Epithelial cell of esophagus (primary cell): Measurements from ENCODE around the gene ZMYM4.

Source experiments
- DNase-seq: peaks from one replicate; pipeline ENCODE4 v3.0.0; 2010; ENCODE audit warnings: low read depth
- H3K4me3 ChIP-seq: 2 replicates; pipeline ENCODE4 v1.5.1; 2011; ENCODE audit warnings: mild to moderate bottlenecking, low read length, control low read depth
- TF ChIP-seq, protein P1 (sequence below): IDR thresholded peaks from 2 replicates; pipeline ENCODE4 v1.5.1; 2011; ENCODE audit warnings: low read depth, mild to moderate bottlenecking, low read length, control low read depth, inconsistent platforms; ENCODE audit not compliant: insufficient read depth; ENCODE audit errors: missing control alignments

The ZMYM4 gene

GRCh38 chr1:35270836-35271235 is 2.3 kb downstream of the ZMYM4 start:
- peak; percentile 29 for DNase-seq
- TF ChIP-seq, protein P1, sequence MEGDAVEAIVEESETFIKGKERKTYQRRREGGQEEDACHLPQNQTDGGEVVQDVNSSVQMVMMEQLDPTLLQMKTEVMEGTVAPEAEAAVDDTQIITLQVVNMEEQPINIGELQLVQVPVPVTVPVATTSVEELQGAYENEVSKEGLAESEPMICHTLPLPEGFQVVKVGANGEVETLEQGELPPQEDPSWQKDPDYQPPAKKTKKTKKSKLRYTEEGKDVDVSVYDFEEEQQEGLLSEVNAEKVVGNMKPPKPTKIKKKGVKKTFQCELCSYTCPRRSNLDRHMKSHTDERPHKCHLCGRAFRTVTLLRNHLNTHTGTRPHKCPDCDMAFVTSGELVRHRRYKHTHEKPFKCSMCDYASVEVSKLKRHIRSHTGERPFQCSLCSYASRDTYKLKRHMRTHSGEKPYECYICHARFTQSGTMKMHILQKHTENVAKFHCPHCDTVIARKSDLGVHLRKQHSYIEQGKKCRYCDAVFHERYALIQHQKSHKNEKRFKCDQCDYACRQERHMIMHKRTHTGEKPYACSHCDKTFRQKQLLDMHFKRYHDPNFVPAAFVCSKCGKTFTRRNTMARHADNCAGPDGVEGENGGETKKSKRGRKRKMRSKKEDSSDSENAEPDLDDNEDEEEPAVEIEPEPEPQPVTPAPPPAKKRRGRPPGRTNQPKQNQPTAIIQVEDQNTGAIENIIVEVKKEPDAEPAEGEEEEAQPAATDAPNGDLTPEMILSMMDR: no peak

GRCh38 chr1:35274197-35274596 is 5.7 kb downstream of the ZMYM4 start:
- TF ChIP-seq, protein P1: no peak
- H3K4me3 ChIP-seq: no peak overlapping the region
- no peak for DNase-seq

More at GRCh38 chr1:35270836-35271235, 2.3 kb downstream of the ZMYM4 start:
- no peak overlapping the region for H3K4me3 ChIP-seq

DNA sequence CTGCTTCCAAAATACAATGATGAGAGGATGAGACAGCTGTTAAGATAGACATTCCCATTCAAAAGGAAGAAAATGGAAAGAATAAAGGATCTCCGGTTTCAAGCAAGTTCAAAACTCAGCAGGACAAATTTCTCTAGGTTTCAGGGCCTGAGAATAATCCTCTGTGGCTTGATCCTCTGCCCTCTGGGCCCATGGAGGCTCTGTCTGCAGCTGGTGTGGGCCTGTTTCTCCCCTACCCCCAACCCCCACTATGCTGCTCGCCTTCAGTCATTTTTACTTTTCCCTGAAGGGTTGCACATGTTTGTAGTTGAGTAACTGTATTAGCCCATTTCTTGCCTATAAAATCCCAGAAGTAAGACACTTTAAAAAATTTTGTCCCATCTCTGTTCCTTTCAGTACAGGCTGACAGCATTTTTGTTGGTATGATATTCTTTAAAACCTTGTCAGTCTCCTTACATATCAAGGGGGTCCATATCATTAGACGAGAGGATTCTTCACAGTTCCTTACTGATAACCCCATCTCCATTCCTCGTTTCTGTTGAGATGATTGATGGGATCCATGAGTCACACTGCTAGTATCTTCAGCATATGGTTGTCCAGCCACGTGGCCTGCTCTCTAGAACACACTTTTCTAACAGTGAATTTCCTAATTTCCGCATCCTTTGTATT is 10.5 kb downstream of the ZMYM4 start:
- TF ChIP-seq, protein P1: no peak

DNA sequence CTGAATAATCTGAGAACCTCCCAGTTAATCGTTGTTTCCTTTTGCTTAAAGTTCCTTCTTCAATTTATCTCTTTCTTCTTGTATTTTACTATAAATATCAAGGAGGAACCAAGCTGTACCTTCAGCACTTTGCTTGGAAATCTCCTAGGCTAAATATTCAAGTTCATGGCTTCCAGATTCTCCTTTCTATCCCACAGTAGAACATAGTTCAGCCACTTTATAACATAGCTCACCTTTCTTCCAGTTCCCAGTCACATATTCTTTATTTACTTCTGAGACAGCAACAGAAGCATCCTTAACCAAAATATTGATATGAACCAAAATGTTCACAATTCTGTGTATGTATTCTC is 11.0 kb downstream of the ZMYM4 start:
- TF ChIP-seq, protein P1: no peak
- no peak overlapping the region for H3K4me3 ChIP-seq
- no peak for DNase-seq

More for the DNA sequence above, 10.5 kb downstream of the ZMYM4 start:
- no peak for DNase-seq
- H3K4me3 ChIP-seq: no peak overlapping the region

DNA sequence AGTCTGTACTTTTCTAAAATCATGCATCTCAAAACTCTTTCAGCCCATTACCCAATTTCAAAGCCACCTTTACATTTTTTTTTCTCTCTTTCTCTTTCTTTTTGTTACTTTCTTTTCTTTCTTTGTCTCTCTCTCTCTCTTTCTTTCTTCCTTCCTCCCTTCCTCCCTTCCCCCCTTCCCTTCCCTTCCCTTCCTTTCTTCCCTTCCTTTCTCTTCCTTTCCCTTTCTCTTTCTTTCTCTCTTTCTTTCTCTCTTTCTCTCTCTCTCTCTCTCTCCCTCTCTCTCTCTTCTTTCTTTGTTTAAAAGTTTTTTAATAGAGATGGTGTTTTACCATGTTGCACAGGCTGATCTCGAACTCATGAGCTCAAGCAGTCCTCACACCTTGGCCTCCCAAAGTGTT is 11.5 kb downstream of the ZMYM4 start:
- no peak for DNase-seq
- TF ChIP-seq, protein P1: no peak

GRCh38 chr1:35281565-35281964 is 13.1 kb downstream of the ZMYM4 start:
- no peak for DNase-seq
- H3K4me3 ChIP-seq: no peak overlapping the region
- TF ChIP-seq, protein P1: no peak

More for the DNA sequence above, 11.5 kb downstream of the ZMYM4 start:
- no peak overlapping the region for H3K4me3 ChIP-seq

- no peak for DNase-seq
- no peak overlapping the region for H3K4me3 ChIP-seq
- TF ChIP-seq, protein P1: no peak
These were observed 13.7 kb downstream of the ZMYM4 start for GRCh38 chr1:35282172-35282571.
